Thyroid gland (tissue), 4 donors: ENCODE data around the gene OR52I1.

Source experiments
- CTCF ChIP-seq, 6 experiments: fragments of 200-600 bp in 3 of 6; fragments of 450-650 bp in 3 of 6; sonication (generic) in 3 of 6; IDR thresholded peaks; one replicate each; pipeline ENCODE4 v1.5.1; 2016 to 2019; ENCODE audit warnings: antibody characterized with exemption in 6 of 6, mild to moderate bottlenecking in 2 of 6, inconsistent platforms in 1 of 6, moderate library complexity in 1 of 6
- POLR2A ChIP-seq, 2 donors: fragments of 450-650 bp; IDR thresholded peaks; one replicate each; pipeline ENCODE4 v1.6.1; 2017; ENCODE audit warnings: antibody characterized with exemption in 2 of 2, mild to moderate bottlenecking in 2 of 2, moderate library complexity in 1 of 2

GRCh38 chr11:4611986-4612385 lies 18.1 kb downstream of the OR52I1 start:
- no peak for TF ChIP-seq CTCF (IDR thresholded peaks at IDR 0.05)
- TF ChIP-seq POLR2A (IDR thresholded peaks at IDR 0.05) = no peak
